Muscle of arm (tissue), 12 donors: Measurements from ENCODE around the gene PJA1. TPM values are rescaled to one million over a fixed set of nuclear protein-coding genes. Genes with fewer than 3 reads are reported as not detected.

Experiments
- DNase-seq: peaks from one replicate; pipeline ENCODE4 v3.0.0-alpha.2; 2013
- polyA plus RNA-seq, 12 donors: library from polyadenylated mRNA; unstranded; fragments of 120-200 nt; gene quantifications; one replicate each; pipeline ENCODE4 v1.2.1, GENCODE V29; 2013; ENCODE audit not compliant: insufficient read length in 12 of 12

Gene PJA1
- polyA plus RNA-seq, 12 donors = 68.4 to 104 (median 89.3) TPM; not detected in 1

DNA sequence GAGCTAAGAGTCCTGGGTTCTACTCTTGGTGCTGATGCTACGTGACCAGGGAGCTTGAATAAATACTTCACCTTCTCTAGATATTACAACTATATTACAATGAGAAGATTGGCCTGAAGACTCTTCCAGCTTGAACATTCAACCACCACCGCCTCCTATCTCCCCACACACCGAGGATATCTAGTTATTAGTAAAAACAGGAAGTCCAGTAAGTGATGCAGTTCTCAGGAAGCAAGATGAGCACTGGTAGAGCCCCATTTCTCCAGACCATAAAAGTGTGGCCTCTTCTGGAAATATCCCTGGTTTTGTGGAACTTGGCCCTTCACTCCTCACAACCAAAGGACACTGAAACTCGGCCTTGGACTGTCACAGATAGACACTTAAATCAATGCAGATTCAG lies 18.5 kb downstream of the PJA1 start:
- no peak for DNase-seq

DNA sequence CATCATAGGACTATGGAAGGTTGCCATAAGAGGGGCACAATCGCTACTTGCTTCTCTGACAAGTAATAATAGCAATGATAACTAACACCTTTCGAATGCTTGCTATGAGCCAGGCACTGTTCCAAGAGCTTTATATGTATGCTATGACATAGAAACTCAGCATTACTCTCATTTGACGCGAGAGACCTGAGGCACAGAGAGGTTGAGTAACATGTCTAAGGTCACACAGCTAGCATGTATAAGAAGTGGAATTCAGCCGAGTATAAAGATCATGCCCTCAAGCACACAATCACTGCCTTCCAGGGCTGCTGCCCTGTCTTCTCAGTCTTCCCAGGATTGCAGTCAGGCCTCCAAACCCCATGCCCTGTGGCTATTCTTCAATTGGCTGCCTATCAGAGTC lies 19.5 kb downstream of the PJA1 start:
- DNase-seq = no peak

DNA sequence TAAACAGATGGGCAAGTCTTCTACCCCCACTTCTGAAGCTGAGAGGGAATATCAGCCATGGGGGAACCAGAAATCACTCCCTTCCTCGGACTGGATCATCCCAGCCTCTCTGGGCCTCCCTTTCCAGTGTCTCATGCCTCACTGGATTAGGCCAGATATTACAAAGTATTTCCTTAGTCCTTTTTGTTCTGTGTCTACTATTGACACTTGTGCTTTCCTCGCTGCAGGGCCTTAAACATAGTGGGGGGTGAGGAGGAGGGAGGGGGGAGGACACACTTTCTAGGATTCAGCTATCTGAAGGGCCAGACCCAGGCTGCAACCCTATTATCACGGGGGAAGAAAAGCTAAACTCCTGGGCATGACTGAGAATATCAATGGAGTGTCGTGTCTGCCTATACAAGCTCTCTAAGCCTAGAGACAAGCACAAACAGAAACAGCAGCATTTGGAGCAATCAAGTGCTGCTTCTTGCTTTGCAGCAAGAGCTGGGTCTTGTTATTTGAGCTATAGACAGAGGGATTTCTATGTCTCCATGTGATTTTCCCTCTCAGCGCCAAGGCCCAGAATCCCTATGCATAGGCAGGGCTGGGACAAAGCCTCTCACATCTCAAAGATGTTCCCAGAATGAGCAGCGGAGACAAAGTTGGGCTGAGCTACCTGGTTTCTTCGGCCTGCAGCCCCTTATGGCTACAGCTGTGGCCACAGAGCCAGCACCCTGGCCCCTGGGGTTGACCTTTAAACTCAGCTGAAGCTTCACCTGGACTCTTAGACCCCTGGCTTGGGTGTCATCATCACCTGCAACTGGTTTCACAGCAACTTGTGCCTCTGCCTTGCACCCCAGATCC lies 20.2 kb downstream of the PJA1 start:
- DNase-seq = no peak

DNA sequence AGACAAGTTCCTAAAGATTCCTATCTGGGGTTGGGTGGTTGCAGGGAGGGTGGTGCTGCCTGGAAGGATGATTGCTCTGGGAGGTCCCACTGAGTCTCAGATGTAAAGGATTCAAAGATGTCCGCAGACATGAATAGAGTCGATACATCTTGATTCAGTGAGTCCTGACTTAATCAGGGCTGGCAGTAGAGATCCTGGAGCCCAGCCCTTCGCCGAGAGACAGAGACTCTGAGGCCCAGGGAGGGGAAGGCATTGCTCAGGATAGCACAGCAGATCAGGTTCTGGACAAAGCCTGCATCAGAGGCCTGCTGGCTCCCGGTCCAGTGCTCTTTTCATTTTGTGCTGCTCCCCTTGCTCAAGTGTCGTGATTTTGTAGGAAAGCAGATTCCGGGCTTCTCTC lies 21.7 kb downstream of the PJA1 start:
- no peak for DNase-seq

DNA sequence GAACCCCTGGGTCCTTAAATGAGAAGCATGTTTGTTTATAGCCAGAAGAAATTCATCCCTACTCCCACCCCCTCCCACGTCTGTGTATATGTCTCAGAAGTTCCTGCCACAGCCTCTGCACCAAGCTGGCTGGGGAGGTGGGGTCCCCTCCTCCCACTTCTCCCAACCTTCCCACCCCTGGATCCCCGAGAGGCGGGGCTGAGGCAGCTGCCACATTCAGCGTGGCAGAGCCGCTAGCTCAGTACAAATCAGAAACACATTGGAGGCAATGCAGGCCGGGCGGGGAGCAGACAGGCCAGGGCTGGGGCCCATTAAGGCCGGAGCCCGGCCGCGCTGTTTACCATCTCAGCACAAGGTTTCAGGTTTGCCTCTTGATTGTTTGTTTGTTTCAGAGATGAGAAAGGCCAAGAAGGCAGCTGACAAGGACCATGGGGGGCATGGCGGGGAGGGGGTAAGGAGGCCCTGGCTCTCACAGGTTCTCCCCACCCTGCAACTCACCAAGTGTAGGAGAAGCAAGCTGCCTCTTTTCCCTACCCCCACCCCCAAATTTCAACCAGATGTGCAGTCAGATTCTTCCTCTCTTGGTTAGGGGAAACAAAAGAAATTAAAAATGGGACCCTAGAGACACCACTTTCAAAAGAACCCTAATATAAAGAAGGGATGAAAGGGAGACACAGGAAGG lies 22.3 kb downstream of the PJA1 start:
- DNase-seq = no peak

DNA sequence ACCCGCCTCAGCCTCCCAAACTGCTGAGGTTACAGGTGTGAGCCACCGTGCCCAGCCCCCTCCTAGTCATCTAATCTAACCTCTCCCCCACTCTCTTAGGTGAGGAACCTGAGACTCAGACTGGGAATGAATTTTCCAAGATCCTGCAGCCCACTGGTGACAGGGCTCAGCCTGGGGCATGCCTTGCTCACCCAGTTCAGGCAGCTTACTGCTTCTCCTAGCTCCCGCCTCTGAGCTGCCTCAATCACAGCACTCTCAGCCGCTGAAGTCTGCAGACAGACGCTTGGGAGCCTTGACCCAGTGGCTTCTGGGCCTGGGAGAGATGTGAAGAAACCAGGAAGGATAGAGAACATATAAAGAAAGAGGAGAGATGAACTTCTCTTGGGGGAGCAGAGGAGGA lies 24.4 kb downstream of the PJA1 start:
- DNase-seq = no peak

DNA sequence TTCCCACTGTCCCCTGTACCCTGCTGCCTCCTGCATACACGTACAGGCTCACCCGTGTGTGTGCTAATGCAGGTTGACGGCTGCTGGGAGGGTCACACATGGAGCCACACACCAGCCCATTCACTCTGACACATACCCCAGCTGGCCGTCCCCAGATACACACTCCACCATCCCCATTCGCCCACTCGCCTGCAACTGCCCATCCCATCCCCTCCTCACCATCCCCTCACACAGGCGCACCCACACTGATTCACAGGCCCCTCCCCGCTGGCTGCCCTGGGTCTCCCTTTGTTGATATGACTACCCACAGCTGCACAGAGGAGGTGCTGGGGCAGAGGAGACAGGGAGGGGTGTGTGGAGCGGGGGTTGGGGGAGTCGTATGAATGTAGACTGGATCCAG lies 25.7 kb downstream of the PJA1 start:
- no peak for DNase-seq

DNA sequence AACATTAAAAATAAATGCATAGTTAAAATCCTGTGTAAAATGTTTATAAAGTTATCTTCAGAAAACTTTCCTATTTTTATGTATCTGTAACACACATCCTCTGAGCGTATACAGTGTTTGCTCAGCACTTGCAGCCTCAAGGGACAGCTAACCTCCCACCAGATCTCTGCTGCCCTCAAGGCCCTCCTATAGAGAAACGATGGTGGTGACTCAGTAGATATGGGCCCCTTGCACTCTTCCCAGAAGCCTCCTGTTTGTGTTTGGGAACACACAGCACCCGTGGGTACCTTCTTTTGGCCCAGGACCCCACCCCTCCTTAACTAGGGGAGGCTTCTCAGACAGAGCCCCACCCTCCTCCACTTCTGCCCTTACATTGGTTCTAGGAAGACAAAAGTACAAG lies 26.7 kb downstream of the PJA1 start:
- DNase-seq = no peak

DNA sequence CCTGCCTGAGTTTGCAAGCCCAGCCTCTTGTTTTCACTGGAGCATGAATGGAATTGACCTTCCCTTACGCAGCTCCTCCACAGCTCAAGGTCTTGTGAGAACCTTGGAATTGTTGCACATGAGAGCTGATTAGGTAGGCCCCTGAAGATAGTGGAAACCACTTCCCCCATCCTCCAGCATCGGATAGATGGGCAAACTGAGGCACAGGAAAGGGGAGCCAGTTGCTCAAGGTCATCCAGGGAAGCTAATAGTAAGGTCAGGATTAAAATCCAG lies 27.2 kb downstream of the PJA1 start:
- DNase-seq = no peak

DNA sequence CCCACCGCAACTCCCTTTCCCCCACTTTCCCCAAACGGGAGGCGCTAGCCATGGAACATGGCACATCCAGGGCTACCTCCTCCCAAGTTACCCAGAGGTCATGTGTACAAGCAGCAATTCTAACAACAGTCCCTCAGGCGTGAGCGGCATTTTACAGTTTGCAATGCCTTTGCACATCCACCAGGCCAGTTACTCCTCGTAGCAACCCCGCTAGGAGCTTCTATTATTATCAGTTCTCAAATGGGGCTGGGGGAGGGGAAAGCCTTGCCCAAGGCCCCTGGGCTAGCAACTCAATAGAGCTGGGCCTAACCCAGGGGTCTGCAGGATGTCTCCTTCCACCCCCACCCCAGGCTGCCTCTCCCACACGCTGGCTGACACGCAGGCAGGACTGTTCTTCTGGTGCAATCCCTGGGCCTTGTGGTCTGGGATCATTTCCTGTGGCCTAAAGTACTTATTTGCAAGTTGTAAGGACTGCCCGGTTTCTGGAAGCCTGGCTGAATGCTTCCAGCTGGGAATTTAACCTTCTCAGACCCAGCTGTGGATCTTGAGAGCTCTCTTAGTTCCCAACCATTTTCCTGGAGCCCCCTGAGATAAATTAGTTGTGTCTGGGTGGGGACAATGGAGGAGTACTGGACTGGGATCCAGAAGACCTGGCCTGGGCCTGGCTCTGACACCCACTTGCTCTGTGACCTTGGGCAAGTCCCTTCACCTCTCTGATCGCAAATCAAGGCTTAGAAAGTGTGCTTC lies 27.7 kb downstream of the PJA1 start:
- peak; percentile 54 for DNase-seq

DNA sequence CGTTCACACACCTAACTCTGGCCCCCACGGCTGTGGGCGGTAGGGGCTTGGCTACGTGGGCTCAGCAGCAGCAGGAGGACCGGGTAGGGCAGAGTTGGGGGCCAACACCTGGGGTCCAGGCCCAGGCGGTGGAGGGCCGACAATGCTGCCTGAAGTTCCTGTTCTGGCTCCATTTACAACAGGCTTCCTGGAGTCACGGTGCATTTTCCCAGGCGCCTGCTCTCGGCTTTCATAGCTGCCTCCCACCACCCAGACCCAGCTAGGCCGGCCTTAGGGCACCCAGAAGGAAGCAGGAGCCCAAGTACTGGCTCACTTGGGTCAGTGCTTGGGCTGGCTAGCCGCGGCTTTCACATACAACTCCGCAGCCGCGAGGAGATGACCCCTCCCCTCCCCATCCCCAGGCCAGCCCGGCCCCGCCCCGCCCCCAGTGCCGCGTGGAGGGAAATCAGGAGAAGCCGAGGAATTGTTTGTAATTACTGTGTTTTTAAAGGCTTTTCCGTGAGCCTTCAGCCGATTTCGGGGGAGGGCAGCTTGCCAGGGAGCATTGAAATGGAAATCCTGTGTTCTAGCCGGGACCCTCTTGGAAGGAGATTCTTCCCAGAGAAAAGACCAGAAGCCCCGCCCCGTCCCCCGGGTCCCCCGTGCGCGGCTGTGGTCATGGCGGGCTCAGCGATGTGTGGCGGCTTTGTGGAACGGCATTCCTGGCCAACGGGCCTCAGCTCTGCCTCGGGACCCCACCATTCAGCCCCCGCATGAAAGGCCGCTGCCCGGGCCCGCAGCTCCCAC lies 28.5 kb downstream of the PJA1 start:
- peak; percentile 66 for DNase-seq

DNA sequence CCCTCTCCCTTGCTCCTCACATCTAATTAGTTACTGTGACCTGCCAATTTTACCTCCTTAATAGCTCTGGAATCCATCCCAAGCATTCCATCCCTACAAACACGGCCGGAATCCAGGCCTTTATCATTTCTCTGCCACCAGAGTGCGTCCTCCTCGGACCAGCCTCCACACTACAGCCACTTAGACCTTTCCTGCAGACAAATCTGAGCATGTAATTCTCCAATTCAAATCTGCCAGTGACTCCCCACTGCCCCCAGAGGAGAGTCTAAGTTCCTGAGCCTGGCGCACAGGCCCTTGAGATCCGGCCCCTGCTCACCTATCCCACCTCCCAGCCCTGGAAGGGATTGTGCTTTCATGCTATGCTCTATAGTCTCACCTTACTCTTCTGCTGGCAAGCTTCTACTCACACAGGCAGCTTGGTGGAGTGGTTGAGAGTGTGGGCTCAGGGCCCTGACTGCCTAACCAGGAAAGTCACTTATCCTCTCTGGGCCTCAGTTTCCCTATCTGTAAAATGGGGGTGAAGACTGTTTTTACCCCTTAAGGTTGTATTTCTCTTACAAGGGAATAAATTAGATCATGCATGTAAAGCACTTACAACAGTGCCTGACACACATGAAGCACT lies 31.2 kb downstream of the PJA1 start:
- DNase-seq = no peak

DNA sequence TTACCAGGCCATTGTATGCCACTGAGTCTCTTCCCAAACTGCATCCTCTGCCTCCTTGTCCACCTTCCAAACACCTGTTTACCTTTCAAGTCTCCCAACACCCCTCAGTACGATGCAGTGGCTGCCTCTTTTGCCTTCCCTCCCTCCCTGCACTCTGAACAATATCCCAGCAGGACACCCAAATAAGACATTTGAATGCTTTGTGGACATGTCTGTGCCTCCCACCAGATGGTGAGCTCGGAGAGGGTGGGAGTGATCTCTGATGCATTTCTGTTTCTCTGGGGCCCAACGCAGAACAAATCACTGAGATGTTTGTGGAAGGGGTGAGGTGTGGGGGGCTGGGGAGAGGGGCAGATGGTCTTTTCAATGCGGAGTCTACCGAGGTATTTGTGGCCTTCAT lies 33.4 kb downstream of the PJA1 start:
- DNase-seq = no peak

DNA sequence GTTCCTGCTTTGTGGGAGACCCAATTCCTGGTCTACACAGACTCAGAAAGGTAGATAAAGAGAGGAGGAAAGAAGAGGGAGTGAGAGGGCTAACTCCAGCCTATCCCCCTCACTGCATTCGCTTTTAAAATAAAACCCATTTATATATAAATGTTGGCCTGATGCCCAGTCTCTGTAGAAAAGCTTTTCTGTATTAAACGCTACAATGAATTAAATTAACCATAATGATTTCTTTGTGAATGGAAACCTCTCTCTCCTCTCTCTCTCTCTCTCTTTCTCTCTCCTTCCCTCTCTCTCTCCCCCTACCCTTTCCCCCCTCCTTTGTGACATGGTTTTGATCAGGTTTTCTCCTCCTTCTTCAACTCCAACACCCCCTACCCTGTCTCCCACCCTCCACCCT lies 34.8 kb downstream of the PJA1 start:
- no peak for DNase-seq

DNA sequence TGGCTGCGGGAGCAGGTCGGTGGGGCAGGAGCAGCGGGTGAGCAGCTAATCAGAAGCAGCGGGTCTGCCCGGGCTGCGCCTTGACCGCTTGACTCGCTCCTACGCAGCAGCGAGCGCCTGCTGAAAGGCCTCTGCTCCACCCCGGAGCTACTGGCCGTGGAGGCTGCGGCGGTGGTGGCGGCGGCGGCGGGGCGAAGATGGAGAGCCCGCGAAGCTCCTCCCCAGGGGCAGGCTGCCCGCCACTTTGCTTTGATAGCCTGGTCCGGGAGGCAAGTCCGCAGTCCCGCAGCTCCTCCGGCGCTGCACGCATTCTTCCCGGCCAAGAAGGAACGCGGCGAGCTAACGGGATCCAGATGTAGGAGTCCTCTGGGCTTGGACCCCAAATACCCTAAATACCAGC lies 36.7 kb downstream of the PJA1 start:
- DNase-seq = no peak

DNA sequence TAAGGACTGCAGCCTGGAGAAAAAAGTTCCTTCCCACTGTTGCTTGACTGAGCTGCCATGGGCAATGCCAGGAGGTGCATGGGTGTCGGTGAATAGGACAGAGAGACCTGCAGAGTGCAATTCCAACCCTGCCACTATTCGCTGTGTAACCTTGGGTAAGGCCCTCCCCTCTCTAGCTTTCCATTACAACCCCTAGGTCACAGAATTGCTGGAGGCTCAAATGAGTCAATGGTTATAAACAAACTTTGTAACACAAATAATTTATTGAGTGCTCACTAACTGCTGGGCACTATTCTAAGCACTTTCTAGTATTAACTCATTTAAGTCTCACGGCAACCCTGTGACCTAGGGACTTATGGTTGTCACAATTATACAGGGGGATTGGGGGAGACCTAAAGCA lies 37.8 kb downstream of the PJA1 start:
- DNase-seq = no peak

DNA sequence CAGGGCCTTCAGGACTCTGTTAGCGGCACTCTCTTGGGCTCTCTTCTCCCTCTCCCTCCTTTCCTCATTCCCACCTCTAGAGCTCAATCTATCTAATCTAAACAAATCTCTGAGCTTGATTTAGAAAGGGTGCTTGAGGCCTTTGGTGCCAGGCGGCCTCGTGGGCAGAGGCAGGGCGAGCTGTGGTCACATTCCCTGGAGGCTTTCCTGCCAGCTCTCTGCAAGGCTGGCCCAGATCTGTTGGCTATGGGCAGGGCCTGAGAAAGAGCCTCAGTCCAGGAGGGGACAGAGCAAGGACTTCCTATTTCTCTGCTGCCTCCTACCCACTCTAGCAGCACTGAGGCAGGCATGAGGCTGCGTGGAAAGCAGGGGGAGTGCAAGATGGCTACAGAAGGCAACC lies 38.6 kb downstream of the PJA1 start:
- DNase-seq = no peak

DNA sequence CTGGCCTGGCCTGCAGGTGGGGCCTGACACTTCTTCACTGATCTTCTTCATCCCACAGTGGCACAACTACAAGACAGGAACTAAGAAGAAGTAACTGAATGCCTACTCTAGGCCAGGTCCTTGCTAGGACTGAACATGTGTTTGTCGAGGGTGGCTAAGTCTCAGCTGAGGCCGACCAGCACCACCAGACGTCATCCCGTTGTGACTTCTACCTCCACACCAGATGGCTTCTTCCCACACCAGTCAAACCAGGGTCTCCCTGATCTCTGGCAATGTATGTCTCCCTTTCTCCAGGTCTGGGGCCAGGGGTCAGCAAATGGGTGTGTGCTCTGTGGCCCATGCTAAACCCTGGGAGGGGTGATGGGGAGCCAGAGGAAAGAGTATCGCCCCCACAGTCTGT lies 40.2 kb downstream of the PJA1 start:
- DNase-seq = no peak

DNA sequence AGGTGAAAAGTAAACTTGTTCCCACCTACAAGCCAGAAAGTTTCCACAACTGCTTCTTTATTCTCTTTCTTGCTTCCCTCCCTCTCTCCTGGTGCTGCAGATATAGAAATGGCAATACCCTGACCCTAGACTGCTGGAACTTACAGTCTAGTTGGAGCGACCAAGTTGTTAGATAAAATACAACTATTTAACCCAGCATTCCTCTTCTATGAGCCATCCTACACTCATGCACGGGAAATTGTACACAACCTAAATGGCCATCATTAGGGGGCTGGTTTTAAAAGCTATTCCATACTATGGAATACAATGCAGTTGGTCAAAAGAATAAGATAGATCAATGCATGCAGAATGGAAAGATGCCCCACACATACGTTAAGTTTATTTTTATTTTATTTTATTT lies 41.1 kb downstream of the PJA1 start:
- no peak for DNase-seq

DNA sequence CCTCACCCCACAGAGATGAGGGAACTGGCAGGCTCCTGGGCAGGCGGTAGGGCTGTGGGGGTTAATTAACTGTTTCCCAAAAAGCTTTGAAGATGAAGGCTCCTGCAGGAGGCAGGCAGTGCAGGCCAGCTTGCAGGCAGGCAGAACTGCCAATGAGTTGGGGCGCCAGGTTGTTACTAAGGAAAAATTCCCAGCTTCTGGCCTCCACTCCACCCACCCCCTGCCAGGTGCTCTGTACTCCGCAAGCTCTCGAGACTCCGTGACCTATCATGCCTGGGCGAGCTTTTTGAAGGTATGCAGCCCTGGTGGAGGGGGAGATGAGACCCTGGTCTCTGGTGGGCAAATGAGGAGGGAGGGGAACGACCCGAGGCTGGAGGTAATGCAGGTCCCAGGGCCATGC lies 41.8 kb downstream of the PJA1 start:
- no peak for DNase-seq

DNA sequence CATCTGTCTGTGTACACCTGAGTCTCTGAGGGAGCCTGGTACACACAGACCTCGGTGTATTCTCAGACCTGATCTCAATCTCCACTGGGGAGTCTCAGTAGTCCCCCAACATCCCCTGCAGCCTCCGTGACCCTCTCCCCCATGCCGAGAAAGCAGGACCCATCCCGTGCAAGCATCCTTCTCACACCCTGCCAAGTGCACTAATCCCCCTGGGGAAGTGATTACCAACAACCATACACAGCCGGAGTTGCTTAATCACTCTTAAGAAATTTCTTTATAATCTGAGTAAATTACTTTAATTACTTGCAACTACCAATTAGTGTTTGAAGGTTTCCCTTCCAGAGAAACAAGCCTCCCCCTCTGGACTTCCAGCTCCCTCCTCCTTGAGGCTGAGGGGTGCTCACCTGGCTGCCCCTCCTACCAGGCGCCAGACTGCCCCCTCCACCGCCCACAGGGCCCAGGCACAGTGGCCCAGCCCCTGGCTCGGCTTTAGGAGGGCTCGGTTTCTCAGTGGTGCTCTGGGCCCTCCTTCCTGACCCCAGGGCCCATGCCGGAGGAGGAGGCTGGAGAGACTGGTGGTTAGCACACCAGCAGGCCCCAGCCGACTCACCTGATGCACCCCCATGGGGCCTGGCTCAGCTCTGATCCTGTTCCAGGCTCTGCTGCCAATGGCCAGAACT lies 43.8 kb downstream of the PJA1 start:
- DNase-seq = no peak
